Epithelial cell of esophagus (primary cell): ENCODE results near the gene IL1F10.
A peak's percentile ranks its signal among the peaks of the same experiment; 100 is the strongest.

Experiments used
- DNase-seq: peaks from one replicate; pipeline ENCODE4 v3.0.0; 2010; ENCODE audit warnings: low read depth
- H3K4me3 ChIP-seq: 2 replicates; pipeline ENCODE4 v1.5.1; 2011; ENCODE audit warnings: mild to moderate bottlenecking, low read length, control low read depth
- CTCF ChIP-seq: IDR thresholded peaks from 2 replicates; pipeline ENCODE4 v1.5.1; 2011; ENCODE audit warnings: low read depth, mild to moderate bottlenecking, low read length, control low read depth, inconsistent platforms; ENCODE audit not compliant: insufficient read depth; ENCODE audit errors: missing control alignments

Gene IL1F10

GRCh38 chr2:113098041-113098440 is 30.3 kb downstream of the IL1F10 start:
- TF ChIP-seq CTCF, result no peak
- no peak overlapping the region for H3K4me3 ChIP-seq
- DNase-seq, result no peak

DNA sequence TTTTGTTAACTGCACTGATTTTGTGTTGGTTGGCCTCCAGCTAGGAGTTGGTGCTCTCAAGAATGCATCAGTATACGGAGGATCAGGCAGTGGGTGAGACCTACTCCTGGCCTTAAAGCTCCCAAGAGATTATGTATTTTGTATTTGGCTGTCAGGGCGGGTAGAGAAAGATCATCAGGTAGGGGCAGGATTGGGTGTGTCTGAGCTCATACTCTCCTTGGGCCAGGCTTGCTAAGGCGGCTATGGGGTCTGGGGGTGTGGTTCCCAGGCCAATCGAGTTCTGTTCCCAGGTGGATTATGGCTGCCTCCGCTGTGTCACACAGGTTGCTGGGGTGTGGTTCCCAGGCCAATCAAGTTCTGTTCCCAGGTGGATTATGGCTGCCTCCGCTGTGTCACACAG is 30.8 kb downstream of the IL1F10 start:
- no peak overlapping the region for H3K4me3 ChIP-seq
- no peak for TF ChIP-seq CTCF
- no peak for DNase-seq

DNA sequence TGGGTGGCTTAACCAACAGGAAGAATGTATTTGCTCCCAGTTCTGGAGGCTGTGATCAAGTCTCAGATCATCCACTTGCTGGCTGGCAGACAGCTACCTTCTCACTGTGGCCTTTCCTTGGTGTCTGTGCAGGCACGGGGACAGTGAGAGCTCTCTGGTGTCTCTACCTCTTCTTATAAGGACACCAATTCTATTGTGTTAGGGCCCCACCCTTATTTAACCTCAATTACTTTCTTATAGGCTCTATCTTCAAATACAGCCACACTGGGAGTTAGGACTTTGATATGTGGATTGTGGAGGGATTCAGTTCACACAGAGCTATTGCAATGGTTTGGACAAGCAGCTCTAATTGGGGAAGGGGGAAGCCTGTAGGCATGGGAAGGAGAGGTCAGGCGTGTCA is 34.4 kb downstream of the IL1F10 start:
- TF ChIP-seq CTCF, result no peak

GRCh38 chr2:113103277-113103676 is 35.5 kb downstream of the IL1F10 start:
- no peak for DNase-seq
- H3K4me3 ChIP-seq, result no peak overlapping the region
- TF ChIP-seq CTCF, result no peak

More for the DNA sequence above, 34.4 kb downstream of the IL1F10 start:
- no peak for DNase-seq
- H3K4me3 ChIP-seq, result no peak overlapping the region

DNA sequence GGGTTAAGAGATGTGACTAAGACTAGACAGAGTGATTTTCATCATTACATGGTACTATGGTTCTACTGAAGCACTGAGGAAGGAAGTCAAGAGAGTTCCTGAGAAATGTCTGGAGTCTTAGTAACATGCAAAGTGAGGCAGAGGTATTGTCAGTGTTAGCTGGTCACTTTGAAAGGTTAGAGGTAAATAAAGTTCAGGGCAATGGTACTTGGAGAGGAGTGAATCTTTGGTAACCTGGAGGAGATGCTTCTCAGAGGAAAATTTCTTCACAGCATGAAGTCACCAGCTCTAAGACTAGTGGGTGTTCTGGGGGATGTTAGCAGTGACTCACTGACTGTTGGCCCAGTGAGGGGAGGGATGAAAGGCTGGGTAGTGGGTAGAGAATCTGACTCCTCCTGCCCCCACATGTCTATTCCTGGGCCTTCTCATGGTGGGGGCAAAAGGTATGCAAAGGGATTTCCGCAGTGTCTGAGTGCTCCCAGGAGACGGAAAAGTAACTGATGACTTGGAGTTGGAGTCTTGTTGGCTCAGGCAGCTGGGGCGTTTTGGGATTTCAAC is 36.4 kb downstream of the IL1F10 start:
- peak; percentile 67 for DNase-seq
- no peak for TF ChIP-seq CTCF
- no peak overlapping the region for H3K4me3 ChIP-seq

DNA sequence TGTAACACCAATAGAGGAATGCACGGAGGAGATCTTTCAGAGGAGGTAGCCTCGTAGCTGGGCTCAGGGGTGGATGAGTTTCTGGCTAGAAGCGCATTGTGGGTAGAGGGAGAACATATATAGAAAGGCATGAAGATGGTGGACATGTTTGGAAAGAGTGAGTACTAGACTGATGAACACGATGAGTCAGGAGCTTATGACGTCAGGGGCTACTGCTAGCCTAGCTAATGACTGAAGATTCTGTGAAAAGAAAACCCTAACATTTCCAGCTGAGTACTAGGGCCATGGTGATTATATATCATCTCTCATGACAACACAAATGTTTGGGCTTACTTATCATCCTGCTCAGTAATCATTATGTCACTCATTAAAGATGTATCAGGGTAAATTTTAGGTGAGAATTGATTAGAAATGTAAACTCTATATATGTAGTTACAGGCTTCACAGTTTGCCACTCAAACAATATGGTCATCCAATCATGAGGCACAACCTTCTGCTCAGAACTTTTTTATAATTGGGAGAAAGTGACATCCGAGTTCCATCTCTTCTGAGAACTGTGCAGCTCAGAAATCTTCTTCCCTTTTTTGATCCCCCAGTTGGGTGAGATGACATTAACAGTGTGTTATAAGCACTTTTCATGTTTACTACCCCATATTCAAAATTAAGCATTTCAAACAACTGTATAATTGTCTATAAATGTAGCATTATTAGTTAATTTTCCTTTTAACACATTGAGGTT is 37.4 kb downstream of the IL1F10 start:
- H3K4me3 ChIP-seq, result no peak overlapping the region
- peak; percentile 73 for DNase-seq
- no peak for TF ChIP-seq CTCF

DNA sequence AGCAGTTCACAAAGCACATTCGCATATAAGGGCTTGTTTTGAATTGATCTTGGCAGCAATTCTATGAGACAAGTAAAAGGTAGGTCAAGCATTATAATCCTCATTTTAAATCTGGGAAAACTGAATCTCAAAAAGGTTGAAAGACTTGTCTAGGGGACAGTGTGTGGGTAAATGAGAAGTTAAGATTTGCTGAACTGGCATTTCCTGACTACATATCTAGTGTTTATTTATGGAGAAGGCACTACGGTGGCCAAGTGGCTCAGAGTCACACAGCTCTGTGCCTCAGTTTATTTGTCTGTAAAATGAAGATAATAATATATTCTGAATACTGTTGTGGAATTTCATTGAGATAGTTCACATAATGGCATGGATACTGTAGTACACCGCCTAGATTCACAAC is 43.4 kb downstream of the IL1F10 start:
- no peak overlapping the region for H3K4me3 ChIP-seq
- TF ChIP-seq CTCF, result no peak
- DNase-seq, result no peak
